Muscle of arm (tissue), 12 donors: ENCODE results near the gene CHSY3. TPM values are rescaled to one million over a fixed set of nuclear protein-coding genes. Genes with fewer than 3 reads are reported as not detected.
A peak's percentile ranks its signal among the peaks of the same experiment; 100 is the strongest.

Experiments used
- DNase-seq: peaks from one replicate; pipeline ENCODE4 v3.0.0-alpha.2; 2013
- polyA plus RNA-seq, 12 donors: library from polyadenylated mRNA; unstranded; fragments of 120-200 nt; gene quantifications; one replicate each; pipeline ENCODE4 v1.2.1, GENCODE V29; 2013; ENCODE audit not compliant: insufficient read length in 12 of 12

CHSY3 gene
- polyA plus RNA-seq, 12 donors: 3.7 to 7.8 (median 5.2) TPM; not detected in 1

DNA sequence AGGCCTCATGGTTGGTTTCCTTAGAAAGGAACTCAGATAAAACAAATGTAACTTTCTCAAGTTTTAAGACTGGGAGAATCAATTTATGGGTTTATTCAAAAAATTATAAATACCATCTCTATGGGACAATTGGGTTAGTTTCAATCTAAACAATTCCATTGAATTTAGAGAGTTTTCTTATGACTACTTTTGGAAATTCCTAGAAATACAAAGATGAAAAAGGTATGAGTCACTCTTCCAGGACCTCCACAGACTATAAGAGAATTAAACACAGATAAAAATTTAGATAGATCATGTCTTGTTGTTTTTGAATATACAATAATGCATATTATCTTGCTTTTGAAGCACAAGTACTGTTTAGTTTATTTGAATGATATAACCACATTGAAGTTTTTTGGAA is 188.7 kb downstream of the CHSY3 start:
- no peak for DNase-seq

- DNase-seq: no peak
These were observed 192.2 kb downstream of the CHSY3 start for GRCh38 chr5:130096483-130096882.

- DNase-seq: no peak
These were observed 194.7 kb downstream of the CHSY3 start for GRCh38 chr5:130099008-130099407.

- no peak for DNase-seq
These were observed 198.1 kb downstream of the CHSY3 start for GRCh38 chr5:130102375-130102774.

DNA sequence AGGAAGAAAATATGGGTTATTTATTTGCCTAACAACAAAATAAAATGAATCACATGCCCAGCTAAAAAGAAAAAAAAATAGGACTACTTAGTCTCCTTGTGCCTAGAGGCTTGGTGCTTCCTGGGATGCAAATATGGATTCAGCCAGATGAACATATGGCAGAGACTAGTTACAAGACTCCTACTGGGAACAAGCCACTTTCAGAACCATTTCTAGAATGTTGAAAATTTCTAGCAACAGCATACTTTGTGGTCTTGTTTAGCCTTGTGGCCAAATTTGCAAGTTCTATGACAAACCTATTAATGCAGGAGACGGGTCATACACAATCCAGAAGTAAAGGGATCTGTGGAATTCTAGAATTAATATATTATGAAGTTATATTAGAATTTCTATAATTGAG is 198.7 kb downstream of the CHSY3 start:
- DNase-seq: no peak

DNA sequence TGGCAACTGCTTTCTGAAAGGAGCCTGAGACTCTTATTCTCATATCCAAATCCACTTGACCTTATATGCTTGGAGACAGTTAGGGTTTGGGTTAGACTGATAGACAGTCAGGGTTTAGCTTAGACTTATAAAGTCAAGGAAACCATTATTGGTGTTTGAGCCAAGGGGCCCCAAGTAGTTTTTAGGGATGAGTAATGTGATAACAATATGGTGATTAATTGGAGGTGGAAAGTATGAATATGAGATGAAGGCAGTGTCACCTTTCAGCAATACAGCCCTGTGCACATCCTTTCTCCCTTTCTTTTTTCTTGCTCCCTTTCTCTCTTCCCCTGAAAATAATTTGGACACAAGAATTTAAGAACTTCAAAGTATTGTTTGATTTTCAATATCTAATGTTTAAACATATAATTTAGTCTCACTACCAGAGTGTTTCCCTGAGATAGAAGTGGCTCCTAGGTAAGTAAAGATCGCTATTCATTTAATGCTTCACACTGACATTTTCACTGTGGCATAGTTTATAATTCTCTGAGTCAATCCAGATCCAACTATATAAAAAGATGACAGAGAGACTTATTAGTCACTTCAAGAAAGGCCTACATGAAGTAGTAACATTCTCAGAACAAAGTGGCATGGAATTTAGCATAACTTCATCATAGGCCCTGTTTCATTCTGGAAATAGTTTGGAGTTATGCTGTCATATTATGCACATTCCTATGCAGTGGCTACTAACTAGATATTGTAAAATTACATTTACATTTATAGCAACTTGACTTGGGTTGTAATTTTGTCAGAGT is 200.8 kb downstream of the CHSY3 start:
- DNase-seq: no peak

- DNase-seq: no peak
These were observed 202.2 kb downstream of the CHSY3 start for GRCh38 chr5:130106480-130106879.

GRCh38 chr5:130109152-130109551 is 204.9 kb downstream of the CHSY3 start:
- no peak for DNase-seq

DNA sequence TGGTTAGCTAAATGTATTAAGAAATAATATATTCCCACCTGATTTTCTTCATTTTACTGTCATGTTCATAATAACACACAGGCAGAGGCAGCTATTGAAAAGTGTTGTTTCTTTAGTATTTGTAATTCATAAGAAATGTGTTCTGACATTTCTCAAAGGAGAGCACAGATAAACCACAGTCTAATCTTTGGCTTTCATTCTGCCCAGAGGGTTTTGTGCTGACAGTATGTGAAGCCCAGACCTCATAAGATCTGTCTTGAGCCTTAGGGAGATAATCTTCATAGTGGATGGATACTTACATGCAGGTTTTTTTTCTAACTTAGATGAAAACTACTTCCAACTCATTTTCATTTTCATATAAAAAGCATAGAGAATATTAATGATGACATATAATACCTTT is 206.1 kb downstream of the CHSY3 start:
- no peak for DNase-seq

DNA sequence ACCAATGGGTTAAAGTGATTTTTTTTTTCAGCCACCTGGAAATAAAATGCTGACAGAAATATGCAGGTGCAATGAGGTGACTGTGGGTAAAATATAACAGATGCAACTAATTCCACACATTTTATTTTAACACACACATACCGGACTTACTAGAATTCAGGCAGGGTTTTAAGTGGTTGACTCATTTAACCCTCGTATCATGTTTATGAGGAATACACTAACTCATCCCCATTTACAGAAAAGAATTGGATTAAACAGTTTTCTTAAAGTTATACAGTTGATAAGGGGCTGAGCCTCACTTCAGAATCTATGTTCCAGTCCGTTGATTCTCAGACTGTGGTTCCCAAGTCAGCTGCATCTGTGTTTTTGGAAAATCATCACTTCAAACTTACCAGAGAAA is 207.5 kb downstream of the CHSY3 start:
- no peak for DNase-seq

- DNase-seq: no peak
These were observed 208.0 kb downstream of the CHSY3 start for GRCh38 chr5:130112246-130112645.

- DNase-seq: no peak
These were observed 211.4 kb downstream of the CHSY3 start for GRCh38 chr5:130115686-130116085.

GRCh38 chr5:130116462-130116861 is 212.2 kb downstream of the CHSY3 start:
- DNase-seq: no peak

- no peak for DNase-seq
These were observed 212.7 kb downstream of the CHSY3 start for GRCh38 chr5:130116972-130117371.

DNA sequence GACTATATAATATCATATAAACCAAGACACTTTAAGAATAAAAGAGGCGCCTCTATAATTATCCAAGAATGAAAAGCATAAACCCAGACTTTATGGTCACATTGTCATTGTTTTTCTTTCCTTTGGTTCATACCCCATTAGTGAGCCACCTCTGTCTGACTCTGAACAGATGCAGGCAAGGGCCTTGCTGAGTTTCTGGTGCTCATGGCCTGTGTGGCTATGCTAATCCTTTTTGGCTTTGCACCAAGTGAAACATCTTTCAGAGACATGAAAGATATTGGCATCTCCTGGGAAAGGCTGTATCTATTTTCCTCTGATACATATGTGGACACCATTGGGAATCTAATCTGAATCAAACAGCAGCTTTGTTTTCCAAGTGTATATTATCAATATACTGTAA is 222.5 kb downstream of the CHSY3 start:
- no peak for DNase-seq

DNA sequence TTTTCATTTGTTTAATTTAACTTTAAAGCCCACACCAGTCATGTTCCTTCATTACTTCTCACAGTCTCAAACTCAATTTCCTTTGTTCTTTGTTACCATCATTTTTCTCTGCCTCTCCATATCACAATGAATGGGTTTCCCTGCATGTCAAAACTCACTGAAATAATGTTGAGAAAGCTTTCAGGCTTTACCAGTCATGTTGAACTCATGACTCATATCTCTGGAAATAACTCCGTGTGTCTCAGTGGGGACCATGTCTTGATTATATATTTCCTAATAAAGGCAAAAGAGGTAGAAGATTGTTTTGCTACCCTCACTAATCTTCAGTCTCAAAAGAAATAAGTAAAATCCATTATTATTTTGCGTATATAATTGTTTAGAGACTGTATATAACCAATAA is 231.2 kb downstream of the CHSY3 start:
- DNase-seq: no peak

DNA sequence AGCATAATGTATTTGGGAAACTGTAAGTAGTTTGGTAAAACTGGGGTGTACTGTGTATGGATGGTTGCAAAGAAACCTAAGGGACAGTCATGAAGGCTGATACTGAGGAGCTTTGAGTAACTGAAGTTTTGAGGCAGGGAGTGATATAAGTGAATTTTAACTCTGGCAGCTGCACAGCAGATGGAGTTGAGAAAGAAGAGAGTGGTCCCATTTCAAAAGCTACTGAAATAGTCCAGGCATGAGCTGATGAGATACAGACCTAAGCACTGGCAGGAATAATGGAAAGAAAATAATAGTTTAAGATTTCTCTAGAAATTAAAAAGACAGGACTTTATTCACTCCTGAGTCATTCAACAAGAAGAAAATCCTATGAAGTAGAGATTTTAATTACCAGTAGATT is 232.0 kb downstream of the CHSY3 start:
- peak; percentile 16 for DNase-seq

DNA sequence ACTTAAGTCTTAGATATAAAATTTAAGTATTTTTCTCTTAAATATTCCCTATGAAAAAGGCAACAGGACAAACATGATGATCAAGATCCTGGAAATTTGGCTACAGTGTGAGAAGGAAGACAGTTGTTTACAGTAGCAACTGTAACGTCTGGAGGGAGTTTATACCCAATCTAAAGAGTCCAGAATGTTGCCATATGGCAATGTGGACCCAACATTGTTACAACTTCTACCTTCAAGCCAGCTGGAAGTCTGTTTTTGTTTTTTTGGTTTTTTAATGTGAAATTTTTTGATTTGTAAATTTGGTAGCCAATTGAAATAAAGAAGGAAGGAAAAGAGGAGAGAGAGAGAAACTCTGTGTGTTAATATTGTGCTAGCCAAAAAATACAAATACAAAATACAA is 233.4 kb downstream of the CHSY3 start:
- no peak for DNase-seq

DNA sequence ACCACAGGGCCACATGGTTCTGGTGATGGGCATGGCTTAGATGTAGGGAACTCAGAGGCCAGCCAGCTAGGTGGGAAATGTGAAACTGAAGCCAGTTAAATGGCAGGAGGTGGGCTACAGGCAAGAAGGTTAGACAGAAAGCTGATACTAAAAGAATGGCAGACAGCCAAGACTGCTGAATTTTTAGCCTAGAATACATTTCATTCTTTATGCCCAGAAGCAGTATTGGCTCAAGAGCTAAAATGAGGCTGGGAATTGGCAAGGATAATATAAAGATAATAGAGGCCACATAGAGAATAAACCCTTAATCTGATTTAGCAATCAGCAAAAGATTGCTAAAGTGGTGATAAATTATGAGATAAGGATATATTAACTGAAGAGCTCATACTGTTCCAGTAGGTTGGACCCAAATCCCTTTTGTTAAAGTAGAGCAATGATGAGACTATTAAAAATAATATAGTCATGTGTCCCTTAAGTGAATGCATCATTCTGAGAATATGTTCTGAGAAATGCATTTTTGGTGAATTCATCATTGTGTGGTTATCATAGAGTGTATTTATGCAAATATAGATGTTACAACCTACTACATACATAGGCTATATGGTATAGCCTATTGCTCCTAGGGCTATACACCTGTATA is 234.3 kb downstream of the CHSY3 start:
- no peak for DNase-seq

- no peak for DNase-seq
These were observed 237.5 kb downstream of the CHSY3 start for GRCh38 chr5:130141659-130142320.

DNA sequence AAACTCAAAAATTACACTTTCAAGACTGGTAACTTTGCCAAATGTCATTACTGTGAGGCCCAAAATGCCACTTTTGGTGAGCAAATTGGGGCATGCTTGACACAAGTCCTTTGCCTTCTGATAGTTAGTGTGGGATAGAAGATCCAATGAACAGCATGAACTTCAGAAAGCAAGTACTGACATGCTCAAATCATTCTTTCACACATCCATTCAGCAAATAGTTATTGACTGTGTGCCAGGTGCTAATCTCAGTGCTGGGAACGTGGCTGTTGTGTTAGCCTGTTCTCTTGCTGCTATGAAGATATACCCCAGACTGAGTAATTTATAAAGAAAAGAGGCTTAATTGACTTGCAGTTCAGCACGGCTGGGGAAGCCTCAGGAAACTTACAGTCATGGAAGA is 247.0 kb downstream of the CHSY3 start:
- no peak for DNase-seq

- DNase-seq: peak; percentile 32
These were observed 251.2 kb downstream of the CHSY3 start for GRCh38 chr5:130155345-130156011.

DNA sequence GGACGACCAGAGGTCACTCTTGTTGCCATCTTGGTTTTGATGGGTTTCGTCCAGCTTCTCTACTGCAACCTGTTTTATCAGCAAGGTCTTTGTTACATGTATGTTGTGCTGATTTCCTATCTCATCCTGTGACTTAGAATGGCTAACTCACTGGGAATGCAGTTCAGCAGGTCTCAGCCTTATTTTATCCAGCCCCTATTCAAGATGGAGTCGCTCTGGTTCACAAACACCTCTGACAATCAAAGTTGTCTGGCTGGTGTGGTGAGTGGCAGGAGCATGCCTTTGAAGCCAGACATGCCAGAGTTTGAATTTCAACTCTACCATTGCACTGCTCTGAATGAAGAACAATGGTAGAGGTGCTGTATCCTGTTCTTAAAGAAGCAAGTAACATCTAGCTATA is 253.8 kb downstream of the CHSY3 start:
- no peak for DNase-seq
